Activated CD4-positive, alpha-beta T cell treated with anti-CD3 and anti-CD28 coated beads, Interleukin-2, amount 50 U/mL, for 1 hour (primary cell): ENCODE measurements around the gene SLX4.

Source experiments
- DNase-seq: peaks from one replicate; pipeline ENCODE4 v3.0.0-alpha.2; 2020

SLX4 gene

GRCh38 chr16:3580251-3580651 lies 31.2 kb downstream of the SLX4 start:
- DNase-seq = no peak

GRCh38 chr16:3579776-3580175 lies 31.6 kb downstream of the SLX4 start:
- DNase-seq = no peak

DNA sequence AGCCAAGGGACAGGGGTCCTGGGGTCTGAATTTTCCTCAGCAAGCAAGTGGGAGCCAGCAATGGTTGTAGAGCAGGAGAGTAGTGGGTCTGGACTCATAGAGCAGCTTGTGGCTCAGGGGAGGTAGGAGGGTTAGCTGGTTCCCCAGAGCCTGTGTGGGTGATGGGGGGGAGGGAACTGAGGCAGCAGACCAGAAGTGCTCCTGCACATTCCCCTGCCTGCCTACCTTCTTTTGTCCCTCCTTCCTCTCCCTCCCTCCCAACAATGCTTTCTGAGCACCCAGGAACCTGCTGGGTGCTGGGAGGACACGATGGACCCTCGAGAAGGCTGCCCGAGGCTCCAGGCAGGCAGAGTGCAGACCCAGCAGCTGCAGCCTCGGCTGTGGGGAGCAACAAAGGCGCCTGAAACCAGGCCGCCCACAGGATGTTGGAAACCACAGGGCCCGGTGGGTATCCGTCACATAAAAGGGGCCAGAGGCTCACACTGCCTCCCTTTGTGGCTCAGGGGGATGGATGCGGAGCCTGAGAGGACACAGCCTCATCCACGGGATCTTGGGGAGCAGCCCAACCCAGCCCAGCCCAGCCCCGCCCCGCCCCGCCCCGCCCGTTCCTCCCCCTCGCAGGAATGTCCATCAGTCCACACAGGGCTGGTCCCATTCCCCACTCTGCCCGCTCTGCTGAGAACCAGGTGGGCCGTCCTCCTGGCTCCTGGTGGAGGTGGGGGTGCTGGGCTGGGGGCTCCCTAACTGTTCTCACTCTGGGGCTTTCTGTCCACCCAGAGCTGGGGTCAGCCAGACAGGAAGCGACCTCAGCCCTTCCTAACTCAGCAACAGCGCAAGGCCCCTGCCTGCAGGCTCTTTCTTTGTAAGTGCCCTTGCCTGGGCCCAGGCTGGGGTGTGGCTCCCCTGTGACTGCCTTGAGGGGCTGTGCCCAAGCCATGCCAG lies 32.5 kb downstream of the SLX4 start:
- peak; percentile 25 for DNase-seq

DNA sequence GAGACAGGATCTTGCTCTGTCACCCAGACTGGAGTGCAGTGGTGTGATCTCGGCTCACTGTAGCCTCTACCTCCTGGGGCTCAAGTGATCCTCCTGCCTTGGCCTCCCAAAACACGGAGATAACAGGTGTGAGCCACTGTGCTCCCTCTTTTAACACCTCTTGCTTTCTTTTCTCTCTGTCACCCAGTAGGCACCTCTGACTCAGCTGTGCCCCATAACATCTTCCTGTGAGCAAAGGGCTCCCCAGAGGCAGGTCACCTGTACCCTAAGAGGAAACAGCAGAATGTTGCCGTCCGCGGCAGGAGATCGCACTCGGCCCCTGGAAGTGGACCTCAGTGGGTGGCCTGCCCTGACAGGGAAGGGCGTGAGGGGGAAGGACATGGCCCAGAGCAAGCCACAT lies 33.3 kb downstream of the SLX4 start:
- peak; percentile 32 for DNase-seq

DNA sequence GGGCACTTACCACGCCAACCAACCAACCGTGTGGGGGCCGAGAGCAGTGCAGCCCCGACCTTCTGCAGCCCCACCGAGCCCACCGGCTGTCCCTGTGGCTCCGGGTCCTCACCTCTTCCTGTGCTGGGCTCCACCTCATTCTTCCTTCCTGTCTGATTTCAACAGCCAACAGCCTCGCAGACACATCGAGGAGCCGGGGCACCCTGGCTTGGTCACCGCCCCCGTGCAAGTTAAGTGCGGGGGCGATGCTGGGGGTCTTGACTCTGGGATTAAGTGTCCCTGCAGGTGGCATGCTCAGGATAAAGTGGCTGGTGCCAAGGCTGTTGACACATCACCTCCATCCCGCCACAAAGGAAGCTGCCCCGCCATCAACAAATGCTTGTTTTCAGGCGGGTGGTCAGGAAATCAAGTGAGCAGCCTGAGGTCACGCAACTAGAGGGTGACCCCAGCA lies 34.1 kb downstream of the SLX4 start, which contains the start of gene NLRC3:
NLRC3 (minus strand) TSS at position 102 of the 451 bp plus-strand sequence. CDS start 12,367 bp downstream, outside the sequence.
- DNase-seq = peak; percentile 41

DNA sequence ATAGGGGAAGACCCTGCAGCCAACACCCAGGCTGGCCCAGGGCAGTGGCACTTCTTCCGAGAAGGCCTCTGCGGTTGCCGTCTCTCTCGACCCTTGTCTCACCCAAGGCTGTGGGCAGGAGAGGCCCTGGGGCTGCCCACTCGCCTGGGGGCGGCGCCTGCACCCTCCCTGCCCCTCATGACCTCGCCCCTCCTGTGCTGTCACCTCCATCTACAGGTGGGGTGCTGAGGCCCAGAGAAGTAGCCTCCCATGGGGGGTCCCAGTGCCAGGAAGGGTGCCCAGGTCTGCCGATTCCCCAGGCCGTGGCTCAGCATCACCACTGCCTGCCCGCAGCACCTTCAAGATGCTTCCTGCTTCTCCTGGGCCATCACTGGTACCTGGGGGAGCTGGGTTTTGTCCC lies 35.2 kb downstream of the SLX4 start:
- no peak for DNase-seq

GRCh38 chr16:3575491-3575890 lies 35.9 kb downstream of the SLX4 start:
- no peak for DNase-seq

DNA sequence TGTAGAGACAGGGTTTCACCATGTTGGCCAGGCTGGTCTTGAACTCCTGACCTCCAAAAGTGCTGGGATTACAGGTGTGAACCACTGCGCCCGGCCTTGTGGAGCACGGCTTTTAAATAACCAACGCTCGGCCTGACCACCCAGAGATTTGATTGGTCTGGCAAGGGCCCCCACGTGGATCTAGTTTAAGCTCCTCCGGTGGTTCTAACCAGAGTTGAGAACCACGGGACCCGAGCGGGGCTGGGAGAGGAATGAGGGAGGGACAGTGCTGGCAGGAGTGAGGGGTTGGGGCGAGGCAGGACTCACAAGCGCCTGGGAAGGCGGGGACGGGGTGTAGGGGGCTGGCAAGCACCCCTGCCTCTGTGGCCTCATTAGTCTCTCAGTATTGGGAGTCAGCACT lies 37.2 kb downstream of the SLX4 start:
- DNase-seq = no peak

DNA sequence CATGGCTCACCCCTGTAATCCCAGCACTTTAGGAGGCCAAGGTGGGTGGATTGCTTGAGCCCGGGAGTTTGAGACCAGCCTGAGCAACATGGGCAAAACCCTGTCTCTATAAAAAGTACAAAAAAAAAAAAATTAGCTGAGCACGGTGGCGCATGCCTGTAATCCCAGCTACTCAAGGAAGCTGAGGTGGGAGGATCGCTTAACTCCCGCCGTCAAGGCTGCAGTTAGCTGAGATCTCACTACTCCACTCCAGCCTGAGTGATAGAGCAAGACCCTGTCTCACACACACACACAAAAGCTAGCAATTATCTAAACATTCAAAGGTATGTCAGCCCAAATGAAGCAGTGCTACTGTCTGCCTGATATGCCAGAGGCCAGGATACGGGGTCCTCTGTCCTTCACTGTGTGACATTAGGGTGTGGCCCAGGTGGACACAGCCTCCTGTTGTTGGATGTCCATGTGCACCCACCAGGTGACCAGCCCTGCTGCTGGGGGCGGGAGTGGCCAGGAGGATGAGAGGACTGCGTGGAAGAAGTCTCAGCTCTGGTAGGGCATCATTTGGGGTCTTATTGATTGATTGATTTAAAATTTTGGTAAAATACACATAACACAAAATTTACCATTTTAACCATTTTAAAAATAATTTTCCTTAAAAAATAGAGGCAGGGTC lies 38.1 kb downstream of the SLX4 start:
- DNase-seq = no peak

GRCh38 chr16:3570420-3571062 lies 40.9 kb downstream of the SLX4 start:
- DNase-seq = no peak

- no peak for DNase-seq
Observed at GRCh38 chr16:3569851-3570250, 41.6 kb downstream of the SLX4 start.

GRCh38 chr16:3566990-3567389 lies 44.4 kb downstream of the SLX4 start:
- DNase-seq = no peak

DNA sequence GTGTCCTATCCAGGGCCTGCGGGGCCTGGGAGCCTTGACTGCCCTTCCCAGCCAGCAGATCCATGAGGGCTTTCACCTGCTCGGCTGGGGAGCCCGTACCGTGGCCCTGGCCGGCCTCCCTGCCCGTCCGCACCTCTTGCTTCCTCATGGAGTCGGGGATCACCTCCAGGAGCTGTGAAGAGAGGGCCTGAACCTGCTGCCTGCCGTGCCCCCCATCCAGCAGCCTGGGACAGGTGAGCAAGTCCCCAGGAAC lies 46.6 kb downstream of the SLX4 start:
- no peak for DNase-seq

GRCh38 chr16:3564130-3564888 lies 47.1 kb downstream of the SLX4 start:
- DNase-seq = no peak

DNA sequence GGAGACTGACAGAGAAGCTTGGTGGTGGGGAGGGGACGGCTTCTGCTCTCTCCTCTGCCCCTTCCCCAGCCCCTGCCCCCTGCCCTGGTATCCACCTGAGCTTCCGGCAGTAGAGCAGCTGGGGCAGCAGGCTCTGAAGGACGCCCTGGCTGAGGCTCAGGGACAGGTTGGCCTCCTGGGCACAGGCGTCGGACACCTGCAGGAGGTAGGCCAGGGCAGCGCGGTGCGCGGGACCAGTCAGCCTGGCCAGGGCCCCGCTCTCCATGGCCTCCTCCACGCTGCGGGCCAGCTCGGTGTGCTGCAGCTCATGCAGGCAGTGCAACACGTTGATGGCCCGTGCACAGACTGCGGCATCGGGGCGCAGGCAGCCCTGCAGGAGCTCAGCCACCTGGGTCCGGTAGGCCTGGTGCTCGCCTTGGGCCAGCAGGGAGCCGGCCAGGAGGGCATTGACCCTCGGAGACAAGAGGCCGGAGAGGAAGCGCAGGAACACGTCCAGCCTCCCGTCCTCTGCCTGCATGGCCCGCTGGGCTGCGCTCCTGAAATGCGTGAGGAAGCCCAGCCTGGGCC lies 48.4 kb downstream of the SLX4 start:
- DNase-seq = no peak

DNA sequence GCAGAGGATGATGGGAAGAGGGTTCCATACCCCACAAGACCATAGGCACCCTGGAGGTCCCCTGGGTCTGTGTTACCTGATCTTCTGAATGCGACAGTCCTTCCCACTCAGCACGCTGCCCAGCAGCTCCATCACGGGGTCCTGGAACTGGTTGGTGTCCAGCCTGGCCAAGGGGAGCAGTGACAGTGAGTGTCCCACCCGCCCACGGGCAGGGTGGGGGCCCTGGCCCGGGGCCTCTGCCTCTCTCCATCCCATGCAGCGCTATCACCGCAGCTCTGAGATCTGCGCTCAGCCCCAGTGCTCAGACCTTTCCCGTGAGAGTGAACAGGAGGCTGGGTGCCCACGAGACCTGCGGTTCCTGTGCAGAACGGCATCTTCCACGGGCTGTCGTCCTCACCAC lies 49.8 kb downstream of the SLX4 start:
- no peak for DNase-seq

GRCh38 chr16:3554351-3554928 lies 57.0 kb downstream of the SLX4 start:
- no peak for DNase-seq

DNA sequence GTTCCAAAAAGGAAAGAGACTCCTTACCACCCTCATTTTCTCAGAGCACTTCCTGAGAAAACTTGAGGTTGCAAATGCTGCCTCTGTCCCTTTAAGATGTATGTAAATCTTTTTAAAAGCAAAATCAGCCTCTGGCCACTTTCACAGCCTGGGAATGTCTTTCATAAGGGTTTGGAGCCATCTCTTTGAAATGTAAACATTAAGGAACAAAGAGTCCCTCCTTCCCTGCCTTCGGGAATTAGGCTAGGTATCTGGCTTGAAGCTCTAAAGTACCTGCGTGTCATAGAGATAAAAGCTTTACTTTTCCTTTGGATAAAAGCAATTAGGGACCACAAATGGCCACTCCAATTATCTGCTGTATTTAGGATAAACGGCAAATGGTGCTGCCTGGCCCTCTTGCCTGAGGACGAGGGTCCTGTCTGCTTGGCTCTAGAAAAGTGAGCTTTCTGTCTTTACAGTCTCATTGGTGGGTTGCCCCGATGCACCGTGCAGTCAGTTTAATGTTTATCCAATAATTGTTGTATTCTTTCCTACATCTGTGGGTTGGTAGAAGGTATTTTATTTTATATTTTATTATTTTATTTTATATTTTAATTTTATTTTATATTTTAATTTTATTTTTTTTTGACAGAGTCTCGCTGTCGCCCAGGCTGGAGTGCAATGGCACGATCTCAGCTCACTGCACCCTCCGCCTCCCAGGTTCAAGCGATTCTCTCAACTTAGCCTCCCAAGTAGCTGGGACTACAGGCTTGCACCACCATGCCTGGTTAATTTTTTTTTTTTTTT lies 58.1 kb downstream of the SLX4 start:
- DNase-seq = no peak

GRCh38 chr16:3550851-3551847 lies 60.3 kb downstream of the SLX4 start:
- DNase-seq = no peak

- DNase-seq = no peak
Observed at GRCh38 chr16:3549906-3550305, 61.5 kb downstream of the SLX4 start.
